Measurements from ENCODE around the gene MRM2.

DNA sequence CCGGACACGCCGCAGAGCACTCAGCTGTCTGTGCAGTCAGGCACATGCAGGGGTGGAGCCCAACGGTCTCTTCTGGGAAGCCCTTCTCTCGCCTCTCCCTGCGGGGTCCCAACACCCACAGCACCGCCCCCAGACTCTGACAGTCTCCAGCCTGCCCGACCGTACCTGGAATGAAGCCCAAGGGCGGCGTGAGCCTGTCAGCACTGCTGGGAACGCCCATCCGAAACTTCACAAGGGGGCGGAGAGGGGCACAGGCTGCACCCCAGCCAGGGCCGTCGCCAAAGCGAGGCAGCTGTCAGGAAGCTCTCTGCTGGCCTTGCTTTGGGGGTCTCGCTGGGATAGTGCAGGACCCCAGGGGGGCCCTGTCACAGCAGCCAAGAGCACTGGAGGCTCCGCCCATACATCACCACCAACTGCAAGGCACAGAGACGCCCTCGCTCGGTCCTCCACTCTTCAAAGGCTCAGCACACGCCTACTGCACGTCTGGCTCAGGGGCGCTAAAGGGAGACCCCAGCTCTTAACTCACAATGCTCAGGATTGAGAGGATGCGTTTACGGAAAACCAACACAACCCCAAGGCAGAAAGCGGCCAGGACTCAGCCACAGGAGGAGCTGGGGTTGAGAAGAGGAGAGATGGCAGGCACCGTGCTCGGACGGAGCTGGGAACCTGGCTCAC, 40.2 kb downstream of the MRM2 start:
- TF ChIP-seq EP300 (IDR thresholded peaks at IDR 0.05), result no peak
- TF ChIP-seq, protein P1, sequence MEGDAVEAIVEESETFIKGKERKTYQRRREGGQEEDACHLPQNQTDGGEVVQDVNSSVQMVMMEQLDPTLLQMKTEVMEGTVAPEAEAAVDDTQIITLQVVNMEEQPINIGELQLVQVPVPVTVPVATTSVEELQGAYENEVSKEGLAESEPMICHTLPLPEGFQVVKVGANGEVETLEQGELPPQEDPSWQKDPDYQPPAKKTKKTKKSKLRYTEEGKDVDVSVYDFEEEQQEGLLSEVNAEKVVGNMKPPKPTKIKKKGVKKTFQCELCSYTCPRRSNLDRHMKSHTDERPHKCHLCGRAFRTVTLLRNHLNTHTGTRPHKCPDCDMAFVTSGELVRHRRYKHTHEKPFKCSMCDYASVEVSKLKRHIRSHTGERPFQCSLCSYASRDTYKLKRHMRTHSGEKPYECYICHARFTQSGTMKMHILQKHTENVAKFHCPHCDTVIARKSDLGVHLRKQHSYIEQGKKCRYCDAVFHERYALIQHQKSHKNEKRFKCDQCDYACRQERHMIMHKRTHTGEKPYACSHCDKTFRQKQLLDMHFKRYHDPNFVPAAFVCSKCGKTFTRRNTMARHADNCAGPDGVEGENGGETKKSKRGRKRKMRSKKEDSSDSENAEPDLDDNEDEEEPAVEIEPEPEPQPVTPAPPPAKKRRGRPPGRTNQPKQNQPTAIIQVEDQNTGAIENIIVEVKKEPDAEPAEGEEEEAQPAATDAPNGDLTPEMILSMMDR (IDR thresholded peaks at IDR 0.05), result no peak
- no peak for TF ChIP-seq POLR2AphosphoS5 (IDR thresholded peaks at IDR 0.05)

All from upper lobe of left lung (tissue), 4 donors.